GM21717 (cell line): ENCODE results near the gene ABLIM1.

Source experiments
- ATAC-seq: cut with Tn5 transposase; IDR thresholded peaks from one replicate; pipeline ENCODE4 v1.9.1; 2021; ENCODE audit warnings: mild to moderate bottlenecking, moderate library complexity; ENCODE audit not compliant: unreplicated experiment

Gene ABLIM1

GRCh38 chr10:114471906-114472876, 185.9 kb downstream of the ABLIM1 start:
- no peak for ATAC-seq

- ATAC-seq = peak; percentile 94
These were observed 186.8 kb downstream of the ABLIM1 start for GRCh38 chr10:114470956-114471905.

- no peak for ATAC-seq
These were observed 187.7 kb downstream of the ABLIM1 start for GRCh38 chr10:114470361-114470760.

GRCh38 chr10:114458955-114459354, 199.1 kb downstream of the ABLIM1 start:
- no peak for ATAC-seq

- no peak for ATAC-seq
These were observed 199.7 kb downstream of the ABLIM1 start for GRCh38 chr10:114458216-114458920.

GRCh38 chr10:114453576-114453975, 204.5 kb downstream of the ABLIM1 start:
- ATAC-seq = no peak

GRCh38 chr10:114448897-114449296, 209.2 kb downstream of the ABLIM1 start:
- no peak for ATAC-seq

GRCh38 chr10:114445332-114445731, 212.7 kb downstream of the ABLIM1 start:
- ATAC-seq = no peak

GRCh38 chr10:114444819-114445218, 213.3 kb downstream of the ABLIM1 start:
- no peak for ATAC-seq

- ATAC-seq = no peak
These were observed 215.9 kb downstream of the ABLIM1 start for GRCh38 chr10:114442091-114442630.

- ATAC-seq = no peak
These were observed 217.0 kb downstream of the ABLIM1 start for GRCh38 chr10:114441107-114441506.

GRCh38 chr10:114437473-114438292, 220.4 kb downstream of the ABLIM1 start:
- no peak for ATAC-seq

- no peak for ATAC-seq
These were observed 221.1 kb downstream of the ABLIM1 start for GRCh38 chr10:114436941-114437340.

GRCh38 chr10:114432566-114433093, 225.4 kb downstream of the ABLIM1 start:
- no peak for ATAC-seq

GRCh38 chr10:114431414-114432135, 226.5 kb downstream of the ABLIM1 start:
- ATAC-seq = no peak

- no peak for ATAC-seq
These were observed 227.2 kb downstream of the ABLIM1 start for GRCh38 chr10:114430688-114431413.

- ATAC-seq = no peak
These were observed 228.3 kb downstream of the ABLIM1 start for GRCh38 chr10:114429581-114430335.
